Esophagus muscularis mucosa (tissue), 4 donors: ENCODE measurements around the gene CASQ2.

Experiments used
- CTCF ChIP-seq, 3 experiments: fragments of 200-600 bp in 2 of 3; fragments of 450-650 bp in 1 of 3; sonication (generic) in 2 of 3; IDR thresholded peaks; one replicate each; pipeline ENCODE4 v1.5.1; 2017 to 2019; ENCODE audit warnings: antibody characterized with exemption in 3 of 3, mild to moderate bottlenecking in 2 of 3, moderate library complexity in 1 of 3
- EP300 ChIP-seq: sonication (generic); formaldehyde crosslinking; IDR thresholded peaks from one replicate; pipeline ENCODE4 v1.6.1; 2017; ENCODE audit warnings: antibody characterized with exemption
- POLR2A ChIP-seq: fragments of 450-650 bp; IDR thresholded peaks from one replicate; pipeline ENCODE4 v1.6.1; 2017; ENCODE audit warnings: antibody characterized with exemption, moderate library complexity, mild to moderate bottlenecking, low read depth
- POLR2AphosphoS5 ChIP-seq, 2 donors: sonication (generic); formaldehyde crosslinking; IDR thresholded peaks; one replicate each; pipeline ENCODE4 v1.6.1; 2017; ENCODE audit warnings: antibody characterized with exemption in 2 of 2

DNA sequence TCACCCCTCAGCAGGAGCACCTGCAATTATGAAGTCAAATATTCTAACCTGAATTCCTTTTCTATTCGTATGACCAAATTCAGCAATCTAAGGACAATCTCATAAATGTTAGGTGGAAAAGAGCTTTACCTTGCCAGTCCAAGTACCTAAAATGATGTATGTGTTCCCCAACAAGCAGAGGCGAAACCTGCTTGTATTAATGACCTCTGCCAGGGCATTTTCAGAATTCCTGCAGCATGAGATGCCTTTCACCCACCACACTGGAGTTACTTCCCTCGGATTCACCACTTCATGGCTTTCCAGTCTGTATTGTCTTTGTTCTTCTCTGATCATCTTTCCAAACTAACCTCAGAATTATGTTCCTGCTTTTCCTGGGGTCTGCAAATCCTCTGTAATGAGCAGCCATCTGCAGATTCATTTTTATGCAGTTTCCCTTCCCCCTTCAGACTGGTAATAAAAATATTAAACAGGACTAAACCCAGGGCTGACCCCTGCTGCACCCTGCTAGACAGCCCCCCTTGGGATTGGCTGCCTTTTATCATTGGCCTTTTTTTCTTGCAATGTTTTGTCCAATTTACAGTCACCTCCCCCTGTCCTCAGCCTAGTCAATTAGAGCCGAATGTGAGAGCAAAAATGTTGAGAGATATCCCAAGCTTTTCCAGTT lies 26.6 kb upstream of the CASQ2 start:
- no peak for TF ChIP-seq CTCF (IDR thresholded peaks at IDR 0.05)
- no peak for TF ChIP-seq POLR2A
- no peak for TF ChIP-seq EP300
- TF ChIP-seq POLR2AphosphoS5 (IDR thresholded peaks at IDR 0.05) = no peak
